HG03442 (cell line): Measurements from ENCODE around the gene SPDYA.
A peak's percentile ranks its signal among the peaks of the same experiment; 100 is the strongest.

Experiments
- ATAC-seq: cut with Tn5 transposase; IDR thresholded peaks from one replicate; pipeline ENCODE4 v1.9.1; 2021; ENCODE audit warnings: mild to moderate bottlenecking, moderate library complexity; ENCODE audit not compliant: unreplicated experiment

SPDYA gene

DNA sequence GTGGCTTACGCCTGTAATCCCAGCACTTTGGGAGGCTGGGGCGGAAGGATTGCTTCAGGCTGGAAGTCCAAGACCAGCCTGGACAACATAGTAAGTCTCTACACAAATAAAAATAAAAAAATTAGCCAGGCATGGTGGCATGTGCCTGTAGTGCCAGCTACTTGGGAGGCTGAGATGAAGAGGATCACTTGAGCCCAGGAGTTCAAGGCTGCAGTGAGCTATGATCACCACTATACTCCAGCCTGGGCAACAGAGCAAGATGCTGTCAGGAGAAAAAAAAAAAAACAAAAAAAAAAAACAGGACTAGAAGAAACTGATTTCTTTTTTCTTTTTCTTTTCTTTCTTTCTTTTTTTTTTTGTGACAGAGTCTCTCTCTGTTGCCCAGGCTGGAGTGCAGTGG, 13.6 kb downstream of the SPDYA start:
- ATAC-seq, result no peak

DNA sequence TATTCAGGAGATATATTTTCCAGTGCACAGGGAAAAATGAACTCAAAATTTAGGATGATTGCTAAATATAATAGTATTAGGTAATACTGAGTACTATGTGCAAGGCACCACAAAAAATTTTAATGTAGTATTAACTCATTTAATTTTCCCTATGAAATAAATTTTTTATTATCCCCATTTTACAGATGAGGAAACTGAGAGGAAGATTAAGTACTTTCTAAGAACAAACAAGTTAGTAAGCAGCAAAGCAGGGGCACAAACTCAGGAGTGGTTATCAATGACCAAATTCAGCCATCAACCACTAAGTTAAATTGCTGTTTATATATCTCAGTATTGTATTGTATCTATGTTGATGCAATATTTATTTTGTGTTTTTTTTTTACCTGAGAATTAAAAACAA, 14.2 kb downstream of the SPDYA start:
- ATAC-seq, result no peak

DNA sequence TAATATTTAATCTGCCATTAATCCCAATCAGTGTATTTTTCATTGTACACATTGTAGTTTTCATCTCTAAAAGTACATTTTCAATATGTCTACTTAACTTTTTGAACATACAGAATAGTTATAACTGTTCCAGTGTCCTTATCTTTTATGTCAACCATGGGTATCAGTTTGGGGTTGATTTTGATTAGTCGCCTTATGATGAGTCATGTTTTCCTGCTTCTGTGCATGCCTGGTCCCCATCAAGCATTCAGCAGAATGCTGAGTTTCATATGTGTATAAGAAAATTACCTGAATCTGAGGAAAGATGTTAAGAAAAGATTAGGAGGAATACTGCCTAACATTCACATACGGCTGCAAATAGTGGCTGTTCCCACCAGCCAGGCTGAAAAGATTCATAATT, 17.7 kb downstream of the SPDYA start:
- ATAC-seq, result no peak

DNA sequence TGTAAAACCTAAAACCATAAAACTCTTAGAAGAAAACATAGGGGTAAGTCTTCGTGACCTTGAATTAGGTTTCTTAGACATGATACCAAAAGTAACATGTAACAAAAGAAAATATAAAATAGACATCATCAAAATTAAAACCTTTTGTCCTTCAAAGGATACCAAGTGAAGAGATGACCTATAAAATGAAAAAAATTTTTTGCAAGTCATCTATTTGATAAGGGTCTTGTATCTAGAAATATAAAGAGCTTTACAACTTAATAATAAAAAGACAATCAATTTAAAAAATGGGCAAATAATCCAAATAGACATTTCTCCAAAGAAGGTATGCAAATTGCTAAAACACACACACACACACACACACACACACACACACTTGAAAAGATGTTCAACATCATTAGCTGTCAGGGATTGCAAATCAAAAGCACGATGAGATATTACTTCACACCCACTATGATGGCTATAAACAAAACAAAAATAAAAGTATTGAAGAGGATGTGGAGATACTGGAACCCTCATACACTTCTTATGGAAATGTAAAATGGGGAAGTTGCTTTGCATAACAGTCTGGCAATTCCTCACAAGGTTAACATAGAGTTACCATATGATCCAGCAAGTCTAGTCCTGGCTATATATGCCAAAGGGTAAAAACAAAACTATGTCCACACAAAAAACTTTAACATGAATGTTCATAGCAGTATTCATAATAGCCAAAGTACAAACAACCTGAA, 23.3 kb downstream of the SPDYA start:
- ATAC-seq, result no peak

DNA sequence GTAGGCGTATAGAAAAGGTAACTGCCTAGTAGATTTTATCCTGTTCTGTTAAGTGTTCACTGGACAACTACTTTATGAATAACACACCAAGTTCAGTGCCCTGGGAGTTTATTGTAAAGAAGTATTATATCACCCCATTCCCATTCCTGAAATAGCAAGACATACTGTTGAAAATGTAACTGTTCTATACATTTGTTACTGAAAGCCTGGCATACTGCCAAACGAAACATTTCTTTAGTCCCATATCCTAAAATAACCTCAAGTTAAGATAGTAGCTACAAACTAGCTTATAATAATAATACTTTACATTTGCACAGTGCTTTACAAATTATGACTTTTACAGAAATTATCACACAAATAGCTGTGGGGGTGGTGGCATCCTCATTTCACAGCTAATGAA, 25.1 kb downstream of the SPDYA start:
- no peak for ATAC-seq

DNA sequence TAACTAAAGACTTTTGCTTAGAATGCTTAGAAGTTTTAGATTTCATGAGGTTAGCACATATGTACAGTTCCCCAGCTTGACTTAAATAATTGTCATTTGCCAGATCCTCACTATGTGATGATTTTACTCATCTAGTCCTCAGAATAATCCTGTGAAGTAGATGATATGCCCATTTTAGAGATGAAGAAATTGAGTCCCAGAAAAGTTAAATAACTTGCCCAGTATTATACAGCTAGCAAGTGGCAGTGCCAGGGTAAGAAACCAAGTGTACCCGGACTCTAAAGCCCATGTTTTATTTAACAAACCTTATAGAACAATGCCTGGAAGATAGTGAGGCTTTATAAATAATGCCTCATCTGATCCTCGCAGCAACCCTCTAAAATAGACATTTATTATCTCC, 28.3 kb downstream of the SPDYA start:
- ATAC-seq, result no peak

DNA sequence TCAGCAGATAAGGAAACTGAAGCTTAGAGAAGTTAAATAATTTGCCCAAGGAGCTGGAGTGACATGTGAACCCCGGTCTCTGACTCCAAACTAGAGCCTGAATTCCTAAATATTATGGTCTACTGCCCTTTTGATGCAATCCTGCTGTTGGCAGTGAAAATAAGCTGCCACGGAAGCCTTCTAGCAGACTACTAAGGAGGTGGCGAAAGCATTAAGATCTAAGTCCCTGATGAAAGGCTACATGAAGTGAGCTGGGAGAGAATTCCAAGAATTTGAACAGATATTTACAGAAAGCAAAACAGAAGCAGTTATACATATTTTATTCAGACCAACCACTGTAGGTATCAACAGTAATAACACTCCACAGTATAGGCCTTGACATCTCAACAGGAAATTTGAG, 31.4 kb downstream of the SPDYA start:
- ATAC-seq, result no peak

DNA sequence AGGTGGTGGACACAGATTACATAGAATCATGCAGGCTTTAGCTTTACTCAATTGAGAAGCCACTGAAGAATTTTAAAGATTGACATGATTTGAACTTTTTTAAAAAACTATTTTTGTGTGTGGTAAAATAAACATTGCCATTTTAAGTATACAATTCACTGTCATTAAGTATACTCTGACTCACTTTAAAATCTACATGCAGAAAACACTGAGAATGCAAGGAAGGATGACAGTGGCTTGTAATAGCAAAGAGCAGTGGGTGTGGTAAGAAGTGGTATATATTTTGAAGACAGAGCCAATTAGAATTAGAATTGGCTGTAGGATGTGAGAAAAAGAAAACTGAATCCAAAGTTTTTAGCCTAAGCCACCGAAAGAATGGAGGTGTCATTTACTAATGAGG, 44.6 kb downstream of the SPDYA start:
- ATAC-seq, result no peak

DNA sequence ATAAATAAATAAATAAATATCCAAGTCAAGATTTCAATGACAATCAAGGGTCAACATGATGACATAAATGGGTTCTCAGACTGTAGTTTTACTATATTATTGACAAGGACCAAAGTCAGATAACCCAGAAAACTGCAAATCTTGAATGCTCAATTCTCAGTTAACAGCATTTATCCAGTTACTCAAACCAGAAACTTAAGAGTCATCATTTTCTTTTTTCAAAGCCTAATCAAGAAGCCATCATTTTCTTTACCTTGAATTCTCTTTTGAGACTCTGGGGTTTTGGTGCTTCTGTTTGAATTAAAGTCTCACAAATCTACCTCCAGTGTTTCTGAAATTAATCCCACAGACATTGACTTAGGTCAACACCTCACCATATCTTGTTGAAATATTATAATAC, 45.3 kb downstream of the SPDYA start:
- ATAC-seq, result no peak

DNA sequence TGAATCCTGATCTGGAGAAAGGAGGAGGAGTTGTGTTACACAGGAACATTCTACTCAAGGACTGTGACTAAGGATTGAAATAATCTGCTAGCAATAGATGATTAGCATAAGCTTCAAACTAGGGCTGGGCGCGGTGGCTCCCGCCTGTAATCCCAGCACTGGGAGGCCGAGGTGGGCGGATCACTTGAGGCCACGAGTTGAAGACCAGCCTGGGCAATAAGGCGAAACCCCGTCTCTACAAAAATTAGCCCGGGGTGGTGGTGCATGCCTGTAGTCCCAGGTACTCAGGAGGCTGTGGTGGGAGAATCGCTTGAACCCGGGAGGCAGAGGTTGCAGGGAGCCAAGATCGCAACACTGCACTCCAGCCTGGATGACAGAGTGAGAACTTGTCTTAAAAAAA, 58.0 kb downstream of the SPDYA start:
- no peak for ATAC-seq

DNA sequence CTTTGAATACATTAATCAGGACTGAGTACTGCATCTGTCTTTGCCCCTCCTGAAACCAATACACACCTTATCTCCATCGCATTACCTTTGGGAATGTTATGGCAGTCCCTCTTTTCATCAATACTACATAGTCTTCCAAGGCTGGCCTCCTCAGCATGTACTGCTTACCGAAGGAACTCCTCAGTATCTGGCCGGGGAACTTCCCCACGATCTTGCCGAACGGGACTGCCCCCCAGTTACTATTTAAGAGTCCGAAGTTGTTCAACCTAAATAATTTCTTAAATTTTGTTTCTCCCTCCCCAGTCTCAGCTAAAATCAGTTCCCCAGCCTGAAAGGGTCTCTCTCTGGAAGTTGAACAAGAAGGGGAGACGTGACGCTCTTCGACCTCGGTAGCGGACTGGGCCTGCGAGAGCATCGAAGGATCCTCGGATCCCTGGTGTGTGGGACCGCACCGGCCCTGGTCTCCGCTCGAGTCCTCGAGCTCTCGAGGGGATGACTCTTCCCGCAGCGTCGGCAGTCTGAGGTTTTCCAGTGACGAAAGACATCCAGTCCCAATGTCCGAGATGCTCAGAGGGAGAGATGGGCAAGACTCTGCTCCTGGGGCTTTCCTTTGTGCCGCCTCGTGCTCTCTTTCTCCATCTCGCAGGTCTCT, 59.0 kb downstream of the SPDYA start:
- ATAC-seq, result peak; percentile 24

DNA sequence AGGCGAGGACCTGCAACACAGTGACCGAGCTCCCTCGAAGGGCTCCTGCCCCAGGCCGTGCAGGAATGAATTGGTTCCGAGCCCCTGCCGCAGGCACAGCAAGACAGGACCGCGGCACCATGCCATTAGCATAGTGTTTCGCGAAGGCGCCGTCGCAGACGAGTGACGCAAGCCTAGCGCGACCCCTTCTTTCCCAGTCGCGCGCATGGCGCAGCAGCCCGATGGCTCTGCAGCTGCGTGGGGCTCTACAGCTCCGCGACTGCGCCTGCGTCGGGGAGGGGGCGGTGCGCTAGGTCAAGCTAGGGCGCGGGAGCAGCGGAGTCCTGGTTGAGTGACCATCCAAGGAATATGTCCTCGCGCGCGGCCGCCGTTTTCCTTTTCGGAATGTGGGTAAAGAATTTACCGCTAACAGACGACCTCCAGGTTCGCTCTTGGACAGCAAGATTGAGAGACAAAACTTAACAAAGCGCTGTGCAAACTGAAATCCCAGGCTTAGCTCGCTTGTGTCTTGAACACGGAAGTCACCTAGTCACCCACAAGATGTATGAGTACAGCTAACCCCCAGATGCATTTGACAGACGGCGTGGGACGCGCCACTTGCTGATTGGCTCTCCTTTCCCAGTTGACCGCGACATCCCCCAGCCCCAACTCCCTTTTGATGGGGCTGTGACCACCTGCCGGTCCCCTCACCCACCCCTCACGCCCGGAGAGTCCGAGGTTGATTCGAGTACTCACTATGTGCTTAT, 59.7 kb downstream of the SPDYA start, which contains the start of gene TRMT61B:
TRMT61B (minus strand) TSS at position 164 of the 746 bp plus-strand sequence; CDS start at position 132, 32 bp downstream.
- ATAC-seq, result peak; percentile 92

DNA sequence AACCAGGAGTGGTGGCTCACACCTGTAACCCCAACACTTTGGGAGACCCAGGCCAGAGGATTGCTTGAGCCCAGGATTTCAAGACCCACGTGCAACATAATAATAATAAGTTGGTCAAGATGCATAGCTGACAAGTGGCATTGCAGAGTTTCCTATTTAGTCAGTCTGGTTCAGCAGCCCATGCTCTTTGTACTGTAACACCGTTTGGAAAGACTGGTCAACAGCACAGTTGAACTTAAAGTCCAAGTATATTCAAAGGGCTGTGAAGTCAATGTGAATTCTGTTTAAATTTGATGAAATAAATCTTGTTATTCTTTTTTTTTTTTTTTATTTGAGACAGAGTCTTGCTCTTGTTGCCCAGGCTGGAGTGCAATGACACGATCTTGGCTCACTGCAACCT, 61.0 kb downstream of the SPDYA start:
- ATAC-seq, result no peak

DNA sequence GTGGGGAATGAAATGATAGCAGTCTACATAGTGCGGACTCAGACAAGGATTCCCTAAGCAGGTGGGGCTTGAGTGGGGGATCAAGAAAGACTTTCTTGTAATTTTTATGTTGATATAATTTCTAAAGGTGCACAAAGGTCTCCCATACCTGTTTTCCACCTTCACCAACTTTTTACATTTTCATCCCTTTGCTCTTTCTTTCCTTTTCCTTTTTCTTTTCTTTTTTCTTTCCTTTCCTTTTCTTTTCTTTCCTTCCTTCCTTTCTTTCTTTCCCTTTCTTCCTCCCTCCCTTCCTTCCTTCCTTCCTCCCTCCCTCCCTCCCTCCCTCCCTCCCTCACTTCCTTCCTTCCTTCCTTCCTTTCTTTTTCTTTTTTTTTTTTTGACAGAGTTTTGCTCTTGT, 69.6 kb downstream of the SPDYA start:
- no peak for ATAC-seq

DNA sequence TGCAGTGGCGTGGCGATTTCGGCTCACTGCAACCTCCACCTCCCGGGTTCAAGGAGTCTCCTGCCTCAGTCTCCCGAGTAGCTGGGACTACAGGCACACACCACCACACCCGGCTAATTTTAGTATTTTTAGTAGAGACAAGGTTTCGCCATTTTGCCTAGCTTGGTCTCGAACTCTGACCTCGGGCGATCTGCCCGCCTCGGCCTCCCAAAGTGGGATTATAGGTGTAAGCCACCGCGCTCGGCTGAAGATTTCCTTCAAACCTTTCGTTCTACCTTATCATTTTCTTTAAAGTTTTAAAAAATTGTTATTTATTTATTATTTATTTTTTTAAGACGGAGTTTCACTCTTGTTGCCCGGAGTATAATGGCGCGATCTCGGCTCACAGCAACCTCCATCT, 82.9 kb downstream of the SPDYA start:
- ATAC-seq, result no peak

DNA sequence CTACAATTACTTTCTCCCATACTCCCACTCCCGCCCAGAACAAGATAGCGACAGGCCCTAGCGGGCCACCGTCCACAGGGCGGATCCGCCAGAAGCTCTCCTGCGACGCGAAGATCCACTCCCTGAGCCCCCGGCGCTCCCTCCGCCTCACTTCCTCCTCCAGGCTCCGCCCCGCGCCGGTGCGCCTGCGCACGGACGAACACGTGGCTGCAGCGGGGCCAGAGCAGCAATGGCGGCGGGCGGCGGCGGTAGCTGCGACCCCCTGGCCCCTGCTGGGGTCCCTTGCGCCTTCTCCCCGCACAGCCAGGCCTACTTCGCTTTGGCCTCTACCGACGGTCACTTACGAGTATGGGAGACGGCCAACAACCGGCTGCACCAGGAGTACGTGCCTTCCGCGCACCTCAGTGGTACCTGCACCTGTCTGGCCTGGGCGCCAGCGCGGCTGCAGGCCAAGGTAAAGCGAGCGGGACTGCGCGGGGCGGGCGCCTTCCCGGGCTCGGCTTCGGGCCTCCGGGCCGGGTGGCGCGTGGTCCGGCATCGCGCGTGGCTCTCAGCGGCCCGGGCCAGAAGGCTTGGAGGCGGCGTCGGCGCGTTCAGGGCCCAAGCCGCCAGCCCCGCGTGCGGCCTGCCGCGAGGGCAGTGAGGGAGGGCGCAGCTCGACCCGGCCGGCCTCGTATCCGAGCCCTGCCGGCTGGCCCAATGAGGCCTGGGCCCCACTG, 84.0 kb downstream of the SPDYA start, which contains the start of gene WDR43:
WDR43 (plus strand) TSS at position 198 of the 719 bp plus-strand sequence; CDS start at position 230, 32 bp downstream.
- peak; percentile 85 for ATAC-seq

DNA sequence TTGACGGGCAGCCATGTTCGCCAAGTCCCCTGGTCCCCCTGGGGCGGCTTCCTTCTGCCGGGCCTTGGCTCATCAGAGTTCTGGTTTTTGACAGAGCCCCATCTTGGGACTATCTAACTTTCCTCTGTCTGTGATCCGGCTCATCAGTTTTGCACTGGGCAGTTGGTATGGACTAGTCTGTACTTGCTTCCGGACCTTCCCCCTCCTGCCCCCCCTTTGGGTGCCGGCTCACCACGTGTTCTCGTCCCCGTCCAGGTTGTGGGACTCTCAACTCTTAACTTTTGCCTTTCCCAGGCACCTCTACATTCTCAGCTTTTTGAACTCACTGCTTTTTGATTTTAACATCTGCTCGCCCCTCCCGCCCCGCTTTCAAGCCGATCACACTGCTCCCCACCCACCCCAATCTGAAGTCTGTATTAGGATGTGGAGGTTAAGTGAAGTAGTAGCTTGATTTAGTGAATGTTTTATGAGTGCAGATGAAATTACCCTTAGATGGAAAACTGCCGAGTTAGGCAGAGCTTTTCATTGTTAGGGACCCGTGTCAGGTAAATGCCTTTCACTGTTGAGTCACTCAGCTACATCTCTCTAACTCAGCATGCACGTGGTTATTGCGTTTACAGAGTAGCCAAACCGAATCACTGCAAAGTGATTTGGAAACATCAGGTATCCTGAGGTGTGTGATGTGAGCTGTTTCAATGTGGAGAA, 84.7 kb downstream of the SPDYA start:
- ATAC-seq, result peak; percentile 24

DNA sequence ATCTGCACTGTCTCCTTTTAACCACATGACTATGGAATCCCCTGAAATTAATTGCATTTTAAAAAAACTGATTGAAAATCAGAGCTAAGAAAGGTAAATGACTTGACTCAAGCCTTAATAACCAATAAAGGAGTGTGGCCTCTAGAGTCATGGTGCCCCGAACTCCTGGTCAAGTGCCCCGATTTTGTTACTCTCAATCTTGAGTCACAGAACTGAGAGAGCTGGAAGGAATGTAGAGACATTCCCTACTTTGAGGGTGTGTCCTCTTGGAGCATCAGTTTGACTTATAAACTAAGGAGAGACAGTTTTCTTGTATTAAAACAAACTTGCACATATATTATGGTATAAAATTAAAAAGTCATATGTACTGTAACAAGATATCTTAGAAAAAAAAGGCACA, 86.3 kb downstream of the SPDYA start:
- ATAC-seq, result no peak

DNA sequence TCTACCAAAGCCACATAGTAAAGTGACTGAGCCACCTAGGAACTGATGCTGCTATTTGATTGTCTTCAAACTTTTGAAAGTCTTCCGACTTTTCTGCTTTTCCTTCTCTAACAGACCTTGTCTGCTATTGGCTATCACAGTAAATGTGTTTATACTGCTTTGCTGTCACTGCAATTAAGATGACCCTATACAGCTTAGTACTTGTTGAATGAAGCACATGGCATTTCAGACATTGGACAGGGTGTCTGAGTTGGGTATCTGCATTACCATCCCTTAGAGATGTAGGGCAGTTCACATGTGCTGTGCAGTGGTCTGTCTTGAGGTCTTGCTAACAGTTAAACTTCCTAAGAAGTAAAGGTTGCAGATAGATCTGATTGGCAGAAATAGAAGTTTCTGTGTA, 87.4 kb downstream of the SPDYA start:
- ATAC-seq, result no peak
